A673 (cell line): ENCODE data around the gene PHYHIPL.

Source experiments
- EZH2 ChIP-seq: fragments of 200-600 bp; sonication (generic); IDR thresholded peaks from 2 replicates; pipeline ENCODE4 v1.6.1; 2017; ENCODE audit warnings: borderline replicate concordance, low read depth, mild to moderate bottlenecking, mixed read lengths, antibody characterized with exemption, low read length; ENCODE audit not compliant: poor library complexity, severe bottlenecking
- TF ChIP-seq, protein P1 (sequence below): fragments of 300-800, 200-600 bp; sonication (generic); conservative IDR thresholded peaks from 2 replicates; pipeline ENCODE4 v1.5.1; 2017; ENCODE audit warnings: low read depth, mild to moderate bottlenecking, antibody characterized with exemption, low read length, moderate library complexity, mixed read lengths

DNA sequence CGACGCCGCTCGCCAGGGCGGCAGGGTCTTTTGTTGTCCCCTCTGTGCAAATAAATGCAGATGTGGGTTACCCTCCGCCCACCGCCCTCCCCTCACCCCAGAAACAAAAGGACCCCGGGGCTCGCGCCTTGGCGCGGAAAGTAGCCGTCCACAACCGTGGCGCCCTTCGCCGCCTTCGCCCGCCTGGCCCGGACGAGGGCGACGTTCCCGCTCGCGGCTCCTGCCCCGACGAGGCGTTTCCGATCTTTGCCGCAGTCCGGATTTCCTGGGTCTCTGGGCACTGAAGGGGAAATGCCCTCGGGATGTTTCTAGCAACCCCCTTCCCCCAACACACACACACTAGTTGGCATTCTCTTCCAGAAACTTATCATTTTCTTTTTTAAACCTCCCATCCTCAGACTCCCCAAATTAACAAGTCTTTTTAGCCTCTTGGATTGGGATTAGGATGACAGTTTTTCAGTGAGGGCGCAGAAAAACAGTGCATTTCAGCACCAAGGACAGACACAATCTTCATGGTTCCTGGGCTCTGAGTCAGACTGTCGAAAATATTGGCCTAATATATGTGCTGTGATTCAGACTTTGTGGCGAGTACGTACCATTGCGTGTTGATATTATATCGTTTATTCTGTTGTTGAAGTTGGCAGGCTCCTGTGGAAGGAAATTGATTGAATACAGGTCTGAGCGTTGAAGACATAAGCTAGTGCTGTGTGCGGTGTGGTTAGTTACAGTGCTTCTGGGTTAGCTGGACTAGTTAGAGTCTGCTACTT lies 771 bp downstream of the PHYHIPL start:
- TF ChIP-seq, protein P1, sequence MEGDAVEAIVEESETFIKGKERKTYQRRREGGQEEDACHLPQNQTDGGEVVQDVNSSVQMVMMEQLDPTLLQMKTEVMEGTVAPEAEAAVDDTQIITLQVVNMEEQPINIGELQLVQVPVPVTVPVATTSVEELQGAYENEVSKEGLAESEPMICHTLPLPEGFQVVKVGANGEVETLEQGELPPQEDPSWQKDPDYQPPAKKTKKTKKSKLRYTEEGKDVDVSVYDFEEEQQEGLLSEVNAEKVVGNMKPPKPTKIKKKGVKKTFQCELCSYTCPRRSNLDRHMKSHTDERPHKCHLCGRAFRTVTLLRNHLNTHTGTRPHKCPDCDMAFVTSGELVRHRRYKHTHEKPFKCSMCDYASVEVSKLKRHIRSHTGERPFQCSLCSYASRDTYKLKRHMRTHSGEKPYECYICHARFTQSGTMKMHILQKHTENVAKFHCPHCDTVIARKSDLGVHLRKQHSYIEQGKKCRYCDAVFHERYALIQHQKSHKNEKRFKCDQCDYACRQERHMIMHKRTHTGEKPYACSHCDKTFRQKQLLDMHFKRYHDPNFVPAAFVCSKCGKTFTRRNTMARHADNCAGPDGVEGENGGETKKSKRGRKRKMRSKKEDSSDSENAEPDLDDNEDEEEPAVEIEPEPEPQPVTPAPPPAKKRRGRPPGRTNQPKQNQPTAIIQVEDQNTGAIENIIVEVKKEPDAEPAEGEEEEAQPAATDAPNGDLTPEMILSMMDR = no peak
- TF ChIP-seq EZH2 = no peak
